Liver (tissue), 9 donors: ENCODE results near the gene JMJD1C. TPM values are rescaled to one million over a fixed set of nuclear protein-coding genes. Genes with fewer than 3 reads are reported as not detected.

ENCODE experiments used
- DNase-seq: peaks from one replicate; pipeline ENCODE4 v3.0.0-alpha.2; 2017; ENCODE audit warnings: low spot score
- H3K27ac ChIP-seq, 2 donors: one replicate each; pipeline ENCODE4 v1.7.0; 2013; ENCODE audit warnings: inconsistent platforms in 2 of 2, low read length in 2 of 2, control low read depth in 1 of 2, low read depth in 1 of 2, mild to moderate bottlenecking in 1 of 2
- H3K27me3 ChIP-seq, 4 donors: one replicate each; pipeline versions ENCODE4 v1.6.1 to v1.7.0; 2013; ENCODE audit warnings: low read length in 3 of 4, inconsistent platforms in 1 of 4, mild to moderate bottlenecking in 1 of 4, moderate library complexity in 1 of 4; ENCODE audit not compliant: control insufficient read depth in 4 of 4, insufficient read depth in 4 of 4
- H3K36me3 ChIP-seq, 4 donors: one replicate each; pipeline versions ENCODE4 v1.6.1 to v1.7.0; 2013; ENCODE audit warnings: low read length in 3 of 4, mild to moderate bottlenecking in 3 of 4, low read depth in 1 of 4, moderate library complexity in 1 of 4; ENCODE audit not compliant: control insufficient read depth in 4 of 4, insufficient read depth in 3 of 4
- H3K4me1 ChIP-seq, 4 donors: one replicate each; pipeline versions ENCODE4 v1.6.1 to v1.7.0; 2013; ENCODE audit warnings: low read length in 3 of 4, mild to moderate bottlenecking in 3 of 4, moderate library complexity in 1 of 4; ENCODE audit not compliant: control insufficient read depth in 4 of 4, insufficient read depth in 4 of 4
- H3K4me3 ChIP-seq, 3 donors: one replicate each; pipeline versions ENCODE4 v1.6.1 to v1.7.0; 2013; ENCODE audit warnings: low read length in 3 of 3, control low read depth in 1 of 3, low read depth in 1 of 3, mild to moderate bottlenecking in 1 of 3
- H3K9ac ChIP-seq, 2 donors: one replicate each; pipeline ENCODE4 v1.7.0; 2013; ENCODE audit warnings: low read length in 2 of 2, mild to moderate bottlenecking in 2 of 2, moderate library complexity in 2 of 2, control low read depth in 1 of 2, low read depth in 1 of 2
- H3K9me3 ChIP-seq, 4 donors: one replicate each; pipeline versions ENCODE4 v1.6.1 to v1.7.0; 2013; ENCODE audit warnings: low read length in 3 of 4; ENCODE audit not compliant: control insufficient read depth in 4 of 4
- ATF3 ChIP-seq: IDR thresholded peaks from 2 replicates; pipeline ENCODE4 v1.6.1; 2016; ENCODE audit warnings: antibody characterized with exemption
- EGR1 ChIP-seq, 2 donors: IDR thresholded peaks; 2 replicates each; pipeline ENCODE4 v1.6.1; 2016 to 2018; ENCODE audit warnings: antibody characterized with exemption in 2 of 2, low read depth in 2 of 2
- FOXA1 ChIP-seq: IDR thresholded peaks from 2 replicates; pipeline ENCODE4 v1.6.1; 2016; ENCODE audit warnings: antibody characterized with exemption
- FOXA2 ChIP-seq: IDR thresholded peaks from 2 replicates; pipeline ENCODE4 v1.6.1; 2016; ENCODE audit warnings: antibody characterized with exemption
- GABPA ChIP-seq, 2 donors: IDR thresholded peaks in 1 of 2; conservative IDR thresholded peaks in 1 of 2; 2 replicates each; pipeline ENCODE4 v1.6.1; 2016; ENCODE audit warnings: antibody characterized with exemption in 2 of 2, mild to moderate bottlenecking in 1 of 2, moderate library complexity in 1 of 2
- HNF4A ChIP-seq, 2 donors: conservative IDR thresholded peaks; 2 replicates each; pipeline ENCODE4 v1.6.1; 2016; ENCODE audit warnings: antibody characterized with exemption in 2 of 2, mild to moderate bottlenecking in 2 of 2
- HNF4G ChIP-seq: IDR thresholded peaks from 2 replicates; pipeline ENCODE4 v1.6.1; 2016; ENCODE audit warnings: antibody characterized with exemption
- JUND ChIP-seq, 2 donors: IDR thresholded peaks; 2 replicates each; pipeline ENCODE4 v1.6.1; 2016; ENCODE audit warnings: antibody characterized with exemption in 2 of 2
- MAX ChIP-seq: IDR thresholded peaks from 2 replicates; pipeline ENCODE4 v1.6.1; 2016; ENCODE audit warnings: antibody characterized with exemption
- RAD21 ChIP-seq, 2 donors: IDR thresholded peaks; 2 replicates each; pipeline ENCODE4 v1.6.1; 2016; ENCODE audit warnings: antibody characterized with exemption in 2 of 2, mild to moderate bottlenecking in 2 of 2
- REST ChIP-seq: IDR thresholded peaks from 2 replicates; pipeline ENCODE4 v1.6.1; 2016; ENCODE audit warnings: antibody characterized with exemption, mild to moderate bottlenecking
- RXRA ChIP-seq, 2 donors: IDR thresholded peaks; 2 replicates each; pipeline ENCODE4 v1.6.1; 2017 to 2018; ENCODE audit warnings: antibody characterized with exemption in 2 of 2, mild to moderate bottlenecking in 1 of 2
- SP1 ChIP-seq: IDR thresholded peaks from 2 replicates; pipeline ENCODE4 v1.6.1; 2018; ENCODE audit warnings: antibody characterized with exemption, mild to moderate bottlenecking
- TAF1 ChIP-seq: conservative IDR thresholded peaks from 2 replicates; pipeline ENCODE4 v1.6.1; 2016; ENCODE audit warnings: antibody characterized with exemption, mild to moderate bottlenecking
- YY1 ChIP-seq: IDR thresholded peaks from 2 replicates; pipeline ENCODE4 v1.6.1; 2016; ENCODE audit warnings: antibody characterized with exemption, mild to moderate bottlenecking
- ZBTB33 ChIP-seq: IDR thresholded peaks from 2 replicates; pipeline ENCODE4 v1.6.1; 2016; ENCODE audit warnings: antibody characterized with exemption
- WGBS: extraction: QIAGEN DNeasy Blood & Tissue Kit; methylation state at CpG from one replicate; pipeline ENCODE4 v1.1.7; 2013; 5-methylcytosine and 5-hydroxymethylcytosine counted together
- polyA plus RNA-seq, 2 donors: library from polyadenylated mRNA; stranded (reverse) in 1 of 2; unstranded in 1 of 2; fragments of 200-250 nt in 1 of 2; fragments of >200 nt in 1 of 2; fragmentation: Nextera tagmentation in 1 of 2; extraction: Ambion mirVana in 1 of 2; gene quantifications; one replicate each; pipeline versions ENCODE4 v1.2.1 to v1.2.3, GENCODE V29; 2013 to 2015
- total RNA-seq, 2 donors: library from RNA; depleted of rRNA; stranded (reverse); fragments of >200 nt; gene quantifications; one replicate each; pipeline ENCODE4 v1.2.3, GENCODE V29; 2014
- donor health status: healthy.
- donor health status: healthy.
- donor health status: healthy.
- donor health status: healthy.
- donor health status: healthy.

JMJD1C gene
- total and polyA plus RNA-seq, 4 donors = 11.0 to 93.1 (median 56.0) TPM

GRCh38 chr10:63252095-63252762, 213.5 kb downstream of the JMJD1C start:
- H3K9ac ChIP-seq = no peak overlapping the region
- no peak for DNase-seq
- H3K36me3 ChIP-seq = peaks cover 0 to 7% (median 3%) of the 10 kb centered on the region in 4 donors
- H3K27me3 ChIP-seq = no peaks in the 10 kb centered on the region
- TF ChIP-seq HNF4A (conservative IDR thresholded peaks at IDR 0.05) = peak; percentile 44 to 75
- peak; percentile 18 for TF ChIP-seq SP1
- TF ChIP-seq HNF4G = peak; percentile 42
- TF ChIP-seq FOXA1 = no peak
- no peak for TF ChIP-seq JUND (IDR thresholded peaks at IDR 0.05)
- TF ChIP-seq EGR1 (IDR thresholded peaks at IDR 0.05; ENCODE audit: low read depth in 2 of 2) = no peak
- TF ChIP-seq FOXA2 = no peak
- TF ChIP-seq TAF1 = no peak
- no peak for TF ChIP-seq REST
- TF ChIP-seq ATF3 = no peak
- TF ChIP-seq ZBTB33 = no peak
- no peak for TF ChIP-seq RAD21 (IDR thresholded peaks at IDR 0.05)
- no peak for TF ChIP-seq GABPA (IDR thresholded peaks at IDR 0.05 in 1 of 2, conservative IDR thresholded peaks at IDR 0.05 in 1 of 2)
- TF ChIP-seq MAX = no peak
- no peak for TF ChIP-seq YY1
- H3K27ac ChIP-seq = no peak overlapping the region
- peaks cover 11 to 40% (median 15%) of the 10 kb centered on the region in 4 donors for H3K4me1 ChIP-seq
- no peaks in the 10 kb centered on the region for H3K9me3 ChIP-seq
- no peak overlapping the region for H3K4me3 ChIP-seq

- Histone ChIP-seq H3K4me3 (no peak overlapping the region), H3K36me3 (peaks cover 0 to 7% (median 3%) of the 10 kb centered on the region in 4 donors), H3K9me3 (no peaks in the 10 kb centered on the region), H3K27me3 (no peaks in the 10 kb centered on the region), H3K9ac (no peak overlapping the region), H3K27ac (no peak overlapping the region), H3K4me1 (peaks cover 3 to 25% (median 10%) of the 10 kb centered on the region in 4 donors)
- DNase-seq = no peak
- 89% methylated on average over 2 of the region's 2 CpGs for WGBS
- TF ChIP-seq HNF4G (no peak), TAF1 (no peak), FOXA2 (no peak), EGR1 (IDR thresholded peaks at IDR 0.05; ENCODE audit: low read depth in 2 of 2) (no peak), REST (no peak), ZBTB33 (no peak), YY1 (no peak), RAD21 (IDR thresholded peaks at IDR 0.05) (no peak), ATF3 (no peak), MAX (no peak), SP1 (no peak), HNF4A (conservative IDR thresholded peaks at IDR 0.05) (no peak), JUND (IDR thresholded peaks at IDR 0.05) (no peak), GABPA (IDR thresholded peaks at IDR 0.05 in 1 of 2, conservative IDR thresholded peaks at IDR 0.05 in 1 of 2) (no peak), RXRA (IDR thresholded peaks at IDR 0.05) (no peak), FOXA1 (no peak)
These were observed 215.7 kb downstream of the JMJD1C start for GRCh38 chr10:63250032-63250431.
